A673 (cell line): ENCODE measurements around the gene ELF1.
"Not testable (repeated sequence)": the region's sequence is repeated elsewhere in the genome, so short reads cannot be mapped to it uniquely, and the experiment has no call there.

Experiments used
- EZH2 ChIP-seq: fragments of 200-600 bp; sonication (generic); IDR thresholded peaks from 2 replicates; pipeline ENCODE4 v1.6.1; 2017; ENCODE audit warnings: borderline replicate concordance, low read depth, mild to moderate bottlenecking, mixed read lengths, antibody characterized with exemption, low read length; ENCODE audit not compliant: poor library complexity, severe bottlenecking
- TF ChIP-seq, protein P1 (sequence below): fragments of 300-800, 200-600 bp; sonication (generic); conservative IDR thresholded peaks from 2 replicates; pipeline ENCODE4 v1.5.1; 2017; ENCODE audit warnings: low read depth, mild to moderate bottlenecking, antibody characterized with exemption, low read length, moderate library complexity, mixed read lengths

DNA sequence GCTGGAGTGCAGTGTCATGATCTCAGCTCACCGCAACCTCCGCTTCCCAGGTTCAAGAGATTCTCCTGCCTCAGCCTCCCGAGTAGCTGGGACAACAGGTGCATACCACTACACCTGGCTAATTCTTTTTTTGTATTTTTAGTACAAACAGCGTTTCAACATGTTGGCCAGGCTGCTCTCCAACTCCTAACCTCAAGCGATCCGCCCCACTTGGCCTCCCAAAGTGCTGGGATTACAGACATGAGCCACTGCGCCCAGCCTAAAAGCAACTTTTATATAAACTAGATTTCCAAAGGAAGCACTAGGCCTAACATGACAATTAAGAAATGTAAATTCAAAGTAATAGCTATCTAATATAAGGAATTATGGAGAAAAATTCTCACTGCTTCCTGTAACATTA, 99.2 kb downstream of the ELF1 start:
- TF ChIP-seq, protein P1, sequence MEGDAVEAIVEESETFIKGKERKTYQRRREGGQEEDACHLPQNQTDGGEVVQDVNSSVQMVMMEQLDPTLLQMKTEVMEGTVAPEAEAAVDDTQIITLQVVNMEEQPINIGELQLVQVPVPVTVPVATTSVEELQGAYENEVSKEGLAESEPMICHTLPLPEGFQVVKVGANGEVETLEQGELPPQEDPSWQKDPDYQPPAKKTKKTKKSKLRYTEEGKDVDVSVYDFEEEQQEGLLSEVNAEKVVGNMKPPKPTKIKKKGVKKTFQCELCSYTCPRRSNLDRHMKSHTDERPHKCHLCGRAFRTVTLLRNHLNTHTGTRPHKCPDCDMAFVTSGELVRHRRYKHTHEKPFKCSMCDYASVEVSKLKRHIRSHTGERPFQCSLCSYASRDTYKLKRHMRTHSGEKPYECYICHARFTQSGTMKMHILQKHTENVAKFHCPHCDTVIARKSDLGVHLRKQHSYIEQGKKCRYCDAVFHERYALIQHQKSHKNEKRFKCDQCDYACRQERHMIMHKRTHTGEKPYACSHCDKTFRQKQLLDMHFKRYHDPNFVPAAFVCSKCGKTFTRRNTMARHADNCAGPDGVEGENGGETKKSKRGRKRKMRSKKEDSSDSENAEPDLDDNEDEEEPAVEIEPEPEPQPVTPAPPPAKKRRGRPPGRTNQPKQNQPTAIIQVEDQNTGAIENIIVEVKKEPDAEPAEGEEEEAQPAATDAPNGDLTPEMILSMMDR, result not testable (repeated sequence)
- not testable (repeated sequence) for TF ChIP-seq EZH2
